Kidney (tissue), 14 donors: ENCODE measurements around the gene NSF. TPM values are rescaled to one million over a fixed set of nuclear protein-coding genes. Genes with fewer than 3 reads are reported as not detected.

Experiments used
- DNase-seq, 5 donors: peaks; one replicate each; pipeline ENCODE4 v3.0.0-alpha.2; 2013 to 2020
- FAIRE-seq: peaks from 2 replicates; lab custom pipeline; 2012; peaks lifted over from hg19 to GRCh38; lab: Jason Lieb, UNC
- H3K27ac ChIP-seq, 2 donors: one replicate each; pipeline ENCODE4 v1.7.0; 2013; ENCODE audit warnings: low read depth in 2 of 2, low read length in 2 of 2, inconsistent platforms in 1 of 2
- H3K27me3 ChIP-seq: one replicate; pipeline ENCODE4 v1.7.1; 2013; ENCODE audit warnings: low read length, inconsistent platforms; ENCODE audit not compliant: control insufficient read depth, insufficient read depth
- H3K36me3 ChIP-seq, 3 donors: one replicate each; pipeline versions ENCODE4 v1.7.0 to v1.7.1; 2013; ENCODE audit warnings: low read length in 3 of 3, control low read depth in 1 of 3, inconsistent platforms in 1 of 3; ENCODE audit not compliant: insufficient read depth in 3 of 3, control insufficient read depth in 2 of 3
- H3K4me1 ChIP-seq, 3 donors: one replicate each; pipeline versions ENCODE4 v1.7.0 to v1.7.1; 2013; ENCODE audit warnings: low read length in 3 of 3, inconsistent platforms in 1 of 3, low read depth in 1 of 3; ENCODE audit not compliant: control insufficient read depth in 2 of 3, insufficient read depth in 2 of 3
- H3K4me3 ChIP-seq, 3 donors: one replicate each; pipeline versions ENCODE4 v1.7.0 to v1.8.1; 2013; ENCODE audit warnings: low read length in 3 of 3, control low read depth in 1 of 3, inconsistent platforms in 1 of 3
- H3K9ac ChIP-seq, 3 donors: one replicate each; pipeline versions ENCODE4 v1.7.0 to v1.7.1; 2013; ENCODE audit warnings: low read length in 3 of 3, control low read depth in 1 of 3, inconsistent platforms in 1 of 3
- H3K9me3 ChIP-seq, 3 donors: one replicate each; pipeline versions ENCODE4 v1.7.0 to v1.7.1; 2013; ENCODE audit warnings: low read length in 3 of 3, control low read depth in 1 of 3, inconsistent platforms in 1 of 3; ENCODE audit not compliant: control insufficient read depth in 2 of 3, insufficient read depth in 1 of 3
- CTCF ChIP-seq: IDR thresholded peaks from 3 replicates; pipeline ENCODE4 v1.5.1; 2012; ENCODE audit warnings: mild to moderate bottlenecking, moderate library complexity, borderline replicate concordance; ENCODE audit not compliant: insufficient read depth; ENCODE audit errors: extremely low read depth
- intact Hi-C: fragments of 100-400 bp; cut with DNase I; formaldehyde crosslinking; loops from one replicate; pipeline ENCODE4 v1.11.1; 2022
- polyA plus RNA-seq: library from polyadenylated mRNA; stranded (reverse); fragments of 350-450 nt; fragmentation: Illumina TruSeq; extraction: RNeasy Lipid Tissue Mini Kit (QIAGEN cat#74804); gene quantifications from one replicate; pipeline ENCODE4 v1.2.3, GENCODE V29; 2014; ENCODE audit warnings: low read depth, low replicate concordance; ENCODE audit not compliant: insufficient read depth
- total RNA-seq: library from RNA; stranded (reverse); fragmentation: NEBNext Ultra II Directional; extraction: Animal tissue kit (Norgen Biotek cat#: 25700); gene quantifications from one replicate; pipeline ENCODE4 v1.2.1, GENCODE V29; 2021
- donor health status: control.
- donor health status: control.
- donor health status: control.
- donor health status: control.
- donor health status: control.
- donor health status: DM: yes; HTN: yes; CAD: no.
- donor health status: Normal renal cell carcinoma (clear cell type).

The NSF gene
- total and polyA plus RNA-seq, 2 donors from 2014 or later = 14.2 to 52.4 TPM

GRCh38 chr17:46732754-46733398 lies 142.4 kb downstream of the NSF start:
- FAIRE-seq = no peak
- Histone ChIP-seq H3K9ac (no peak overlapping the region), H3K27ac (no peak overlapping the region), H3K4me1 (peaks cover 0 to 4% (median 0%) of the 10 kb centered on the region in 3 donors), H3K4me3 (no peak overlapping the region), H3K27me3 (no peaks in the 10 kb centered on the region), H3K36me3 (no peaks in the 10 kb centered on the region), H3K9me3 (no peaks in the 10 kb centered on the region)
- intact Hi-C loops = no loop called here
- no peak for TF ChIP-seq CTCF
- DNase-seq = peak in 2 of 5 donors; percentile 36 to 47

DNA sequence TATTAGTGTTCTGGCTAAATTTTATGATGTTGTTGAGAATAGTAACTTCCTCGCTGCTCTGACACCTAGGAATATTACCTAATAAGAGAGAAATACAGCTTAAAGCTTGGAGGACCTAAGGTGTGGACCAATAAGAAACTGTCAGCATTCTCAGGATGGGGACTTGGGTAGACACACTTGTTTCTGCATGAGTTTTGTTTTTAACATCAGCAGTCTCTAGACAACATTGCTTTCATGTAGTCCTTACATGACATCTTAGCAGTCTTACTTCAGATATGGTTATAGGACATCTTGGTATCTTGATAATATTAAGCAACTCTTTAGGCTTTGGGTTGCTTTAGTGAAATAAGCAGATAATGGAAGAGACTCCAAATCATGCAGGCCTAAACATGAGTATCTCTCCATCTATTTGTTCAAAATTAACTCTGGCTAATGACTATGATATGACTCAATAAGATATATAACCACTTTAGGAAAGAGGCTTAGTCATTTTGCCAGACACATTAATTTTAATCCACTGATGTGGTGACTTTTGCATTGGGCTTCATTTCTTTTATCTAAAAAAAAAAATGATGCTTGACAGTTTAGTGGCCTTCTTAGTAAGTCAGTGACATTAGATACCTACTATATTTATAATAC lies 143.5 kb downstream of the NSF start:
- Histone ChIP-seq H3K36me3 (no peaks in the 10 kb centered on the region), H3K9me3 (no peaks in the 10 kb centered on the region), H3K27me3 (no peaks in the 10 kb centered on the region), H3K4me1 (no peaks in the 10 kb centered on the region), H3K9ac (no peak overlapping the region), H3K4me3 (no peak overlapping the region), H3K27ac (no peak overlapping the region)
- DNase-seq (no peak), FAIRE-seq (no peak)
- no peak for TF ChIP-seq CTCF
- intact Hi-C loops = no loop called here

DNA sequence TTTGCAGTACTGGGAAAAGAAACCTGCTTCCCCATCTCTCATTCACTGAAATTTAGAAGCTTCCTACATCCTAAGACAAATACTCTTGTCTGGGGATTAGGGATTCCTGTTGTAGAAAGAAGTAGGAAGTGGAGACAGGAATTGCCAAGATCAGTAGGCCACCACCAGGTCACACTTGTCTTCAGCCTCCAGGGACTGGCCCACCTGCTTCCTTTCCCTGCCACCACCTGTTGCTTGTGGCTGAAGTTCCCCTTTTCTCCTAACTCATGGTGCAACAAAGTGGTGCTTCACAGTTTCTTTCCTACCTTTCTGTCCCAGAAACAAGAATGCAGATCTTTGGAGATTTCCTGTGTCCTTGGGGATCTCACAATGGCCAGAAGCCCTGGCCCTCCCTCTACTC lies 145.6 kb downstream of the NSF start:
- Histone ChIP-seq H3K4me1 (no peaks in the 10 kb centered on the region), H3K27ac (no peak overlapping the region), H3K27me3 (no peaks in the 10 kb centered on the region), H3K9ac (no peak overlapping the region), H3K36me3 (no peaks in the 10 kb centered on the region), H3K9me3 (no peaks in the 10 kb centered on the region), H3K4me3 (no peak overlapping the region)
- no peak for TF ChIP-seq CTCF
- no peak for FAIRE-seq
- intact Hi-C loops = no loop called here
- DNase-seq = no peak
